Measurements from ENCODE around the gene TFAP2D.

- TF ChIP-seq CTCF (IDR thresholded peaks at IDR 0.05) (no peak), POLR2A (IDR thresholded peaks at IDR 0.05) (no peak)
These were observed 108.2 kb downstream of the TFAP2D start for GRCh38 chr6:50821441-50822077.

All from Peyer's patch (tissue), 4 donors.